ENCODE results near the gene FBXO10. TPM values are rescaled to one million over a fixed set of nuclear protein-coding genes. Genes with fewer than 3 reads are reported as not detected.

The FBXO10 gene
- total RNA-seq, 4 donors from 2014 or later, result 2.4 to 5.5 (median 3.7) TPM

DNA sequence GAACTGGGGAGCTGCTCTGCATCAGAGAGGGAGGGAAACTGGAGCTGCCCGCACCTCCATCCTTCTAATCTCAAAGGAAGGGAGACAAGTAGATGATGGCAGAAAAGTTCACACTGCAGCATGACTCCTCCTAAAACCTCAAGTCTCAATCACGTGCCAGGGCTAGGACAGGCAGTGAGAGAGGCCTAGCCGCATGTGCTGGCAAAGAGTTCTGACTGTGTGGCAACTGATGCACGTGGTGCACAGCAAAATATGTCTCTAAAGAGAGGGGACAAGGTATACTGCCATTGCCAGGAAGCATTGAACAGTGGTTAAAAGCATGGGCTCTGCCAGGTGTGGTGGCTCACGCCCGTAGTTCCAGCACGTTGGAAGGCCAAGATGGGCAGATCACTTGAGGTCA, 38.1 kb downstream of the FBXO10 start:
- WGBS, 2 donors, result 89 to 92% methylated on average over 7 of the region's 7 CpGs
- no peak overlapping the region for H3K4me3 ChIP-seq (ENCODE audit: low read depth, poor library complexity, severe bottlenecking)
- no peak for TF ChIP-seq POLR2A (IDR thresholded peaks at IDR 0.05)
- TF ChIP-seq, protein P1, sequence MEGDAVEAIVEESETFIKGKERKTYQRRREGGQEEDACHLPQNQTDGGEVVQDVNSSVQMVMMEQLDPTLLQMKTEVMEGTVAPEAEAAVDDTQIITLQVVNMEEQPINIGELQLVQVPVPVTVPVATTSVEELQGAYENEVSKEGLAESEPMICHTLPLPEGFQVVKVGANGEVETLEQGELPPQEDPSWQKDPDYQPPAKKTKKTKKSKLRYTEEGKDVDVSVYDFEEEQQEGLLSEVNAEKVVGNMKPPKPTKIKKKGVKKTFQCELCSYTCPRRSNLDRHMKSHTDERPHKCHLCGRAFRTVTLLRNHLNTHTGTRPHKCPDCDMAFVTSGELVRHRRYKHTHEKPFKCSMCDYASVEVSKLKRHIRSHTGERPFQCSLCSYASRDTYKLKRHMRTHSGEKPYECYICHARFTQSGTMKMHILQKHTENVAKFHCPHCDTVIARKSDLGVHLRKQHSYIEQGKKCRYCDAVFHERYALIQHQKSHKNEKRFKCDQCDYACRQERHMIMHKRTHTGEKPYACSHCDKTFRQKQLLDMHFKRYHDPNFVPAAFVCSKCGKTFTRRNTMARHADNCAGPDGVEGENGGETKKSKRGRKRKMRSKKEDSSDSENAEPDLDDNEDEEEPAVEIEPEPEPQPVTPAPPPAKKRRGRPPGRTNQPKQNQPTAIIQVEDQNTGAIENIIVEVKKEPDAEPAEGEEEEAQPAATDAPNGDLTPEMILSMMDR (IDR thresholded peaks at IDR 0.05), result no peak
- intact Hi-C loops (cut with DNase I; ENCODE audit: low total_unique reads), result no loop called here
- no peak for DNase-seq (ENCODE audit: low spot score in 2 of 2)

DNA sequence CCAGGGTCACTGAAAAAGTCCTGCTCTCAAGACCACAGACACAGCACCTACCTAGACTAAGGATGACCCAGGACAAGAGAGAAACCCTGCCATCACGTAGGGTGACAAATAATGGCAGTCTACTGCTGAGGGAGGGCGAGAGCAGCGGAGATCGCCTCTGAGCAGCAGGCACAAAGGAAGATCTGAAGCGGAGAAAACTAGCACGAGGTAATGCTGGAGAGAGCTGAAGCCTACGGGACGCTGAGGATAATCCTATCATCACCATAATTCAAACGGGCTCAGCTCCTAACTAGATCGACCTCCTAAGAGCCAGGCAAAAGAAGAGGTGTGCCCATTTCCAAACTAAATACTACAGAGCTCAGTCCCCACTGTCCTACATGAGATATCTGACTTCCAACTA, 41.3 kb downstream of the FBXO10 start:
- DNase-seq (ENCODE audit: low spot score in 2 of 2), result no peak
- WGBS, 2 donors, result 84 to 87% methylated on average over 10 of the region's 10 CpGs
- no peak overlapping the region for H3K4me3 ChIP-seq (ENCODE audit: low read depth, poor library complexity, severe bottlenecking)
- TF ChIP-seq POLR2A (IDR thresholded peaks at IDR 0.05), result no peak
- TF ChIP-seq, protein P1 (IDR thresholded peaks at IDR 0.05), result no peak
- intact Hi-C loops (cut with DNase I; ENCODE audit: low total_unique reads), result no loop called here

- TF ChIP-seq, protein P1 (IDR thresholded peaks at IDR 0.05), result no peak
- no peak for TF ChIP-seq POLR2A (IDR thresholded peaks at IDR 0.05)
- intact Hi-C loops (cut with DNase I; ENCODE audit: low total_unique reads), result no loop called here
- no peak for DNase-seq (ENCODE audit: low spot score in 2 of 2)
- H3K4me3 ChIP-seq (ENCODE audit: low read depth, poor library complexity, severe bottlenecking), result no peak overlapping the region
- WGBS, 2 donors, result 89 to 92% methylated on average over 7 of the region's 7 CpGs
These were observed 41.8 kb downstream of the FBXO10 start for GRCh38 chr9:37534412-37534811.

DNA sequence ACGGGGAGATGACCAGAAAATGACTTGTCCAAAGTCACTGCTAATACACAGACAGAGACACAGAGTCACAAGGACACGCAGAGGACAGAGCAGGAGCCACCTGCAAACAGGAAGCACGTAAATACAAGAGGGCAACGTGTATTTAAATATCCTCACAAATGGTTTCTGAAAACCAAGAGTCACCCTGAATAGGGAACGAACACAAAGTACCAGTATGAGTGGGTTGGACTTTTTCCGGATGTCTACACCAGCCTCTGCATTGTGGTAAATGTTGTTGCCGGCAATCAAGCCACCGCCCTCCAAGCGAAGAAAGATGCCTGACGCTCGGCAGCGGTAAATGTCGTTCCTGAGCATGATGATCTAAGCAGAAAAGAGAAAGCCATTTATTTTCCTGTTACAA, 44.5 kb downstream of the FBXO10 start:
- WGBS, 2 donors, result 93 to 96% methylated on average over 13 of the region's 13 CpGs
- TF ChIP-seq, protein P1 (IDR thresholded peaks at IDR 0.05), result no peak
- no peak for TF ChIP-seq POLR2A (IDR thresholded peaks at IDR 0.05)
- intact Hi-C loops (cut with DNase I; ENCODE audit: low total_unique reads), result no loop called here

DNA sequence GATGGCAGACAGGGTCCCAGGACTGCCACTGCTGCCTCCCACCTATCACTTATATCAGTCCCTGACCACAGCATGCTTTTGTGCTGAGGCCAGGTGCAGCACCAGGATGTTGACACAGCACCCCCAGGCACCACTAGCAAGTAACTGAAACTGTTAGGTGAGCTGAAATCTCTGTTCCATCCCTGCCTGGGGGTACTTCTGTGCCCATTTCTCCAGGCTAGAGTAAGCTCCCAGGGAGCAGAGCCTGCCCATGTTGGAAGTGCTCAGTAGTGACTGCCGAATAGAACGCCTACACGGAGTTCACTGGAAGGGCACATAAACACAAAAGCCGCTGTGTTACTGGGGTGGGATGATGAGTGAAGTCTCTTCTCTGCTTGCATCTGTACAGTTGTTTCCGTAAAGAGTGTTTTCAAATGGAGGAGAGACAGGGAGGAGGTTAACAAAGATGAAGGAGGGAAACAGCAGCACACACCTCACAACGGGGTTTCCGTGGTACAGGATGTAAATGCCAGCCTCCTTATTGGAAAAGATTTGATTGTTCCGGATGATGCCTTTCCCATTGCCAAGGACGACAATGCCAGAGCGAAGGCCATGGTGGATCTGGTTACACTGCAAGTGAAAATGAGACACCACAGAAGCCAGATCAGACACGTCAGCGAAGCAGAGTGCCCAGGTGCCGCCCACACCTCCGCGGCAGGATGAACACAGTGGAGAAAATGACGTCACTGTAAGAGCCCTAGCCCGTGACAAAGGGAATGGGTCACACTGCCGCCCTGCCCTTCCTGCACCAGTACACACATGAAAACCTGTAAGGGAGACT, 47.3 kb downstream of the FBXO10 start:
- H3K4me3 ChIP-seq (ENCODE audit: low read depth, poor library complexity, severe bottlenecking), result no peak overlapping the region
- WGBS, 2 donors, result 76 to 84% methylated on average over 18 of the region's 18 CpGs
- DNase-seq (ENCODE audit: low spot score in 2 of 2), result peak in 1 of 2 donors; percentile 19
- TF ChIP-seq, protein P1 (IDR thresholded peaks at IDR 0.05), result no peak
- TF ChIP-seq POLR2A (IDR thresholded peaks at IDR 0.05), result no peak
- intact Hi-C loops (cut with DNase I; ENCODE audit: low total_unique reads), result no loop called here

More for the DNA sequence above, 44.5 kb downstream of the FBXO10 start:
- H3K4me3 ChIP-seq (ENCODE audit: low read depth, poor library complexity, severe bottlenecking), result no peak overlapping the region
- DNase-seq (ENCODE audit: low spot score in 2 of 2), result no peak

Data from lower leg skin (tissue), 4 donors.